Activated CD4-positive, alpha-beta T cell treated with anti-CD3 and anti-CD28 coated beads, Interleukin-2, Interleukin-4, amounts not matched to agents 100 ng/mL and 50 ng/mL, durations not matched to agents 16 hours and 8 hours (primary cell): ENCODE measurements around the gene MAN2B2.
"Not testable (repeated sequence)": the region's sequence is repeated elsewhere in the genome, so short reads cannot be mapped to it uniquely, and the experiment has no call there.

Experiments
- DNase-seq: peaks from one replicate; pipeline ENCODE4 v3.0.0-alpha.2; 2020; ENCODE audit warnings: low spot score

MAN2B2 gene

GRCh38 chr4:6643141-6643847 is 68.3 kb downstream of the MAN2B2 start:
- DNase-seq: no peak

- DNase-seq: no peak
These were observed 70.0 kb downstream of the MAN2B2 start for GRCh38 chr4:6644792-6645530.

- DNase-seq: no peak
These were observed 72.2 kb downstream of the MAN2B2 start for GRCh38 chr4:6647169-6647568.

- no peak for DNase-seq
These were observed 72.7 kb downstream of the MAN2B2 start for GRCh38 chr4:6647582-6648230.

GRCh38 chr4:6649216-6649615 is 74.2 kb downstream of the MAN2B2 start:
- no peak for DNase-seq

- DNase-seq: not testable (repeated sequence)
These were observed 79.2 kb downstream of the MAN2B2 start for GRCh38 chr4:6654211-6654610.

GRCh38 chr4:6655291-6655690 is 80.3 kb downstream of the MAN2B2 start:
- not testable (repeated sequence) for DNase-seq

GRCh38 chr4:6655924-6656323 is 80.9 kb downstream of the MAN2B2 start:
- DNase-seq: no peak

- no peak for DNase-seq
These were observed 82.5 kb downstream of the MAN2B2 start for GRCh38 chr4:6657242-6658208.

GRCh38 chr4:6658209-6658595 is 83.2 kb downstream of the MAN2B2 start:
- no peak for DNase-seq

- DNase-seq: no peak
These were observed 83.6 kb downstream of the MAN2B2 start for GRCh38 chr4:6658597-6659075.

- DNase-seq: no peak
These were observed 84.9 kb downstream of the MAN2B2 start for GRCh38 chr4:6659897-6660296.

- DNase-seq: no peak
These were observed 85.4 kb downstream of the MAN2B2 start for GRCh38 chr4:6660430-6660829.

- DNase-seq: no peak
These were observed 87.6 kb downstream of the MAN2B2 start for GRCh38 chr4:6662591-6662990.

GRCh38 chr4:6663596-6664393 is 88.8 kb downstream of the MAN2B2 start:
- DNase-seq: no peak

- no peak for DNase-seq
These were observed 90.3 kb downstream of the MAN2B2 start for GRCh38 chr4:6665320-6665654.

GRCh38 chr4:6668391-6668790 is 93.4 kb downstream of the MAN2B2 start:
- DNase-seq: no peak

- no peak for DNase-seq
These were observed 96.7 kb downstream of the MAN2B2 start for GRCh38 chr4:6671648-6672047.

- DNase-seq: no peak
These were observed 97.1 kb downstream of the MAN2B2 start for GRCh38 chr4:6672131-6672530.

GRCh38 chr4:6672541-6673190 is 97.7 kb downstream of the MAN2B2 start:
- not testable (repeated sequence) for DNase-seq
